SK-N-MC (cell line): ENCODE results near the gene CALR3.
"Not testable (repeated sequence)": the region's sequence is repeated elsewhere in the genome, so short reads cannot be mapped to it uniquely, and the experiment has no call there.

Experiments
- DNase-seq: peaks from one replicate; pipeline ENCODE4 v3.0.0-alpha.2; 2011; ENCODE audit warnings: low read depth, low spot score
- H3K27ac ChIP-seq: fragments of 200-600 bp; sonication (generic); 2 replicates; pipeline ENCODE4 v1.5.1; 2016; ENCODE audit warnings: mixed run types
- H3K36me3 ChIP-seq: fragments of 200-600 bp; sonication (generic); 2 replicates; pipeline ENCODE4 v1.6.1; 2017; ENCODE audit warnings: antibody characterized with exemption, low read length, mixed read lengths; ENCODE audit not compliant: insufficient read depth
- H3K4me3 ChIP-seq: fragments of 200-600 bp; sonication (generic); 2 replicates; pipeline ENCODE4 v1.5.1; 2016
- H3K9ac ChIP-seq: fragments of 200-600 bp; sonication (generic); 2 replicates; pipeline ENCODE4 v1.8.0; 2017; ENCODE audit warnings: mixed run types, mixed read lengths; ENCODE audit not compliant: insufficient read length
- H3K9me3 ChIP-seq: fragments of 200-600 bp; sonication (generic); 2 replicates; pipeline ENCODE4 v1.6.1; 2017; ENCODE audit warnings: low read depth, mild to moderate bottlenecking, antibody characterized with exemption, low read length, moderate library complexity, mixed read lengths
- EZH2 ChIP-seq: fragments of 200-600 bp; sonication (generic); IDR thresholded peaks from one replicate; pipeline ENCODE4 v1.6.1; 2017; ENCODE audit warnings: antibody characterized with exemption
- FOXP2 ChIP-seq: optimal IDR thresholded peaks from 2 replicates; pipeline ENCODE3; 2011; ENCODE audit warnings: mild to moderate bottlenecking, moderate library complexity; ENCODE audit not compliant: insufficient read depth; ENCODE audit errors: extremely low read length, control extremely low read depth
- POLR2AphosphoS5 ChIP-seq: IDR thresholded peaks from 2 replicates; pipeline ENCODE4 v1.6.1; 2012; ENCODE audit warnings: mild to moderate bottlenecking, low read depth, low read length, borderline replicate concordance

The CALR3 gene

DNA sequence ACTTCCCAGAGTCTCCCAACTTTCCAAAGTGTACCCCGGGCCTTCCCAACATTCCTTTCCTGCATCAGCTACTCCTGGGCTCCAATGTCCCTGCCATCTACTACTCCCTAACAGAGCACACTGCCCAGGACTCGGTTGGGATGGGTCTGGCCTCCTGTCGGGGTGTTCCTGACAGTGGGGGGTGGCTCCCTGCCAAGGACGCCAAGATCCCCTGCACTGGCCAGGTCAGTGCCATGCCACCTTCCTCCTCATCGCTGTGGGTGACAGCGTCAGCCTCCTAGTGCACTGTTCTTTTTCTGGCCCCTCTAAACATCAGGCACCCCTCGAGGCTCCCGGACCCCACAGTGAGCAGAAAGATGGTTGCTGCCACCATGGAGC, 38.0 kb downstream of the CALR3 start:
- peak overlapping the region; percentile 57; the same call in 1 of the 2 replicates for H3K27ac ChIP-seq
- H3K36me3 ChIP-seq: no peaks in the 10 kb centered on the region
- H3K4me3 ChIP-seq: no peak overlapping the region
- no peak for DNase-seq
- no peak overlapping the region for H3K9ac ChIP-seq
- H3K9me3 ChIP-seq: no peaks in the 10 kb centered on the region
- TF ChIP-seq FOXP2 (no peak), EZH2 (no peak), POLR2AphosphoS5 (no peak)

DNA sequence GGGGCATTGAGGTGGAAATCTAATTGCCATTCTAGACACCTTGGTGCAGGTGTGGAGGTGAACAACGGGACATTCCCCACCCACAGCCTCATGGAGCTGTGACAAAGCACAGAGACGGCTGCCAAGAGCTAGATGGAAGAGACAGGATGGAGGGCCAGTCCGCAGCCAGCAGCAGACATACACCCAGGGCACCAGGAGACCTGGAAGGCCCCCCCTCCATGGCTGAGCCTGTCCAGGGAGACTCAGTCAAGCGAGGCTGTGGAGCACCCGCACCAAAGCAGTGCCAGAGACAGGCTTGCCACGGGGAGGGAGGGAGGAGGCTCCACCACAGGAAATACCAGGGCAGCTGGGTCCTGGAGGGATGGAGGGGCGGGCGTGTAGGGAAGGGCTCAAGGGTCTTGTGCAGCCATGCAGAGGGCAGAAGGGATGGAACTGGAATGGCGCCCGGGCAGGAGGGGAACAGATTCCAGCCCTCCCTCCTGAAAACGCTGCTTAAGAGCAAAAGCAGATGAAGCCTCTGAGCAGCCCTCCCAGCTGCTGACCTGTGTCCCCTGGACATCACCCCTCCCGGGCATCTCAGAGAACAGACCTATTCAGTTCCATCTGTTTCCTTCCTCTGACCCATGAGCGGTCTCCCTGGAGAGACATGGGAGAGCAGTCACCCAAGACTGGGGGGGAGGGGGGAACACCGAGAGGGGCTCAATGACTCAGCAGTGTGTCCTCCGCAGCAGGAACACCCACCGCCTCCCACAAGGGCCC, 38.6 kb downstream of the CALR3 start:
- no peak for DNase-seq
- H3K27ac ChIP-seq: peak overlapping the region; percentile 57; the same call in 1 of the 2 replicates
- TF ChIP-seq EZH2: no peak
- TF ChIP-seq POLR2AphosphoS5: no peak
- no peak for TF ChIP-seq FOXP2
- H3K9ac ChIP-seq: no peak overlapping the region
- H3K9me3 ChIP-seq: no peaks in the 10 kb centered on the region
- no peaks in the 10 kb centered on the region for H3K36me3 ChIP-seq
- H3K4me3 ChIP-seq: no peak overlapping the region

GRCh38 chr19:16456652-16457194, 39.2 kb downstream of the CALR3 start:
- Histone ChIP-seq H3K9me3 (no peaks in the 10 kb centered on the region), H3K27ac (no peak overlapping the region), H3K36me3 (no peaks in the 10 kb centered on the region), H3K9ac (no peak overlapping the region), H3K4me3 (no peak overlapping the region)
- no peak for DNase-seq
- TF ChIP-seq POLR2AphosphoS5: no peak
- no peak for TF ChIP-seq EZH2
- TF ChIP-seq FOXP2: no peak

GRCh38 chr19:16455489-16455888, 40.5 kb downstream of the CALR3 start:
- H3K9me3 ChIP-seq: no peaks in the 10 kb centered on the region
- H3K36me3 ChIP-seq: no peaks in the 10 kb centered on the region
- DNase-seq: no peak
- no peak for TF ChIP-seq FOXP2
- TF ChIP-seq EZH2: no peak
- no peak for TF ChIP-seq POLR2AphosphoS5
- H3K4me3 ChIP-seq: no peak overlapping the region
- H3K9ac ChIP-seq: no peak overlapping the region
- H3K27ac ChIP-seq: no peak overlapping the region

DNA sequence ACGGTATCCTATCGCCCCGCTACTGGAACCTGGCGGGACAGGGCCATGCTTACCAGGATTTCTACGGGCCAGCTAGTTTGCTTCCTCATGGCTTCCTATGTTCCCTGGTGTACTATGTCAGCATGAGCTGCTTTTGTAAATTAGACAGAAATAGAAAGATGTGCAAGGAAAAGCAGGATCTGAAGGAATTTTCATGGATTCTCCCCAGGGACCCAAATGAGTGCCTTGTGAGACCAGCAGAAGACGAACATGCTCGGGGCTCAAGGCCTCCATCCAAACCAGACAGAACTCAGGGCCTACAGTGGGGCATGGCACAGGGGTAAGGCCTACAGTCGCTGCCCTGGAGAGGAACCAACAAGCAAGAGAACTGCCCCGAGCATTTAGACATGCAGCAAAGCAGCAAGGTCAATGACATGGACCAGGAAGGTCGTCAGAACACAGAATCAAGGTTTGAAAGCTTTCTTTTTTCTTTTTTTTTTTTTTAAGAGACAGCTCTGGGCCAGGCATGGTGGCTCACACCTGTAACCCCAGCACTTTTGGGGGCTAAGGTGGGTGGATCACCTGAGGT, 41.5 kb downstream of the CALR3 start:
- H3K27ac ChIP-seq: peak overlapping the region; percentile 78
- H3K4me3 ChIP-seq: no peak overlapping the region
- DNase-seq: no peak
- no peaks in the 10 kb centered on the region for H3K9me3 ChIP-seq
- TF ChIP-seq POLR2AphosphoS5 (no peak), EZH2 (no peak), FOXP2 (no peak)
- no peaks in the 10 kb centered on the region for H3K36me3 ChIP-seq
- H3K9ac ChIP-seq: peak overlapping the region; percentile 32

DNA sequence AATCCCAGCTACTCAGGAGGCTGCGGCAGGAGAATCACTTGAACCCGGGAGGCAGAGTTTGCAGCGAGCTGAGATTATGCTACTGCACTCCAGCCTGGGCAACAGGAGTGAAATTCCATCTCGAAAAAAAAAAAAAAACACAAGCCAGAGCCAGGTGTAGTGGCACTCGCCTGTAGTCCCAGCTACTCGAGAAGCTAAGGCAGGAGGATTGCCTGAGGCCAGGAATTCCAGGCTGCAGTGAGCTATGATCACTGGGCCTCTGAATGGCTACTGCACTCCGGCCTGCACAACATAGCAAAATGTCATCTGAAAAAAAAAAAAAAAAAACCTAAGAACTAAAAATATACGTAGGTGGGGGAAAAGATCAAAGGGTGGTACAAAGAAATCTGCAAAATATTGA, 43.6 kb downstream of the CALR3 start:
- H3K9ac ChIP-seq: no peak overlapping the region
- no peak overlapping the region for H3K27ac ChIP-seq
- no peaks in the 10 kb centered on the region for H3K36me3 ChIP-seq
- H3K4me3 ChIP-seq: no peak overlapping the region
- H3K9me3 ChIP-seq: no peaks in the 10 kb centered on the region
- DNase-seq: no peak
- TF ChIP-seq EZH2 (no peak), POLR2AphosphoS5 (no peak), FOXP2 (no peak)

DNA sequence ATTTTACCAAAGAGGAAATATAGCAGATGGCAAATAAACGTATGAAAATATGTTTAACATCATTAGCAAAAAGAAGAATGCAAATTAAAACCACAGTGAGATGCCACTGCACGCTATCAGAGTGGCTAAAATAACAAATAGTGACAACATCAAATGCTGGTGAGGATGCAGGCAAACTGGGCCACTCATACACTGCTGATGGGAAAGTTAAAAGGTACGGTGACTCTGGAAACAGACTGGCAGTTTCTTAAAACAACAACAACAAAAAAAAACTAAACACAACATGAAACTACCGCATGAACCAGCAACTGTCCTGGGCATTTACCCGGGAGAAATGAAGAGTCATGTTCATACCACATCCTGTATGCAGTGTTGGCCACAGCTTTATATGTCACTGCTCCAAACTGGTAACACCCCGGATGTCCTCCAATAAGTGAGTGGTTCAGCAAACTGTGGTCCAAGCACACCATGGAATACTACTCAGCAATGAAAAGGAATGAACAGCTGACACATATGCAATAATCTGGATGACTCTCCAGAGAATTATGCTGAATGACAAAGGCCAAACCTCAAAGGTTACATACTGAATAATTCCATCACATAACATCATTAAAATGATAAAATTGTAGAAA, 46.5 kb downstream of the CALR3 start:
- no peaks in the 10 kb centered on the region for H3K9me3 ChIP-seq
- H3K9ac ChIP-seq: no peak overlapping the region
- H3K36me3 ChIP-seq: no peaks in the 10 kb centered on the region
- no peak for DNase-seq
- no peak overlapping the region for H3K27ac ChIP-seq
- TF ChIP-seq FOXP2 (no peak), POLR2AphosphoS5 (no peak), EZH2 (no peak)
- no peak overlapping the region for H3K4me3 ChIP-seq

DNA sequence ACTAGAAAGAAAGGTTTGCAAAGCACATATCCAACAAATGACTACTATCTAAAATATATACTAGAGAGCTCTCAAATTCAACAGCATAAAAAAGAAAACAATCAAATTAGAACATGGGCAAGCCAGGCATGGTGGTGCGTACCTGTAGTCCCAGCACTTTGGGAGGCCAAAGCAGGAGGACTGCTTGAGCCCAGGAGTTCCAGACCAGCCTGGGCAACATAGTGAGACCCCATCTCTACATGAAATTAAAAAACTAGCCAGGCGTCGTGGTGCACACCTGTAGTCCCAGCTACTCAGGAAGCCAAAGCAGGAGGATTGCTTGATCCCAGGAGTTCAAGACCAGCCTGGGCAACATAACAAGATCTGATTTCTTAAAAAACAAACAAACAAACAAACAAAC, 47.1 kb downstream of the CALR3 start:
- H3K27ac ChIP-seq, H3K36me3 ChIP-seq, DNase-seq, H3K9ac ChIP-seq, H3K4me3 ChIP-seq, H3K9me3 ChIP-seq: not testable (repeated sequence)
